Choroid plexus epithelial cell (primary cell): ENCODE results near the gene FAM184A.
"Not testable (repeated sequence)": the region's sequence is repeated elsewhere in the genome, so short reads cannot be mapped to it uniquely, and the experiment has no call there.

Source experiments
- DNase-seq: peaks from one replicate; pipeline ENCODE4 v3.0.0-alpha.2; 2010; ENCODE audit warnings: low read depth
- H3K4me3 ChIP-seq: 2 replicates; pipeline ENCODE4 v1.5.1; 2011; ENCODE audit warnings: low read depth, mild to moderate bottlenecking, control low read depth, low read length, moderate library complexity
- TF ChIP-seq, protein P1 (sequence below): conservative IDR thresholded peaks from 2 replicates; pipeline ENCODE4 v1.5.1; 2011; ENCODE audit warnings: low read depth, mild to moderate bottlenecking, control low read depth, inconsistent platforms, low read length, moderate library complexity

FAM184A gene

DNA sequence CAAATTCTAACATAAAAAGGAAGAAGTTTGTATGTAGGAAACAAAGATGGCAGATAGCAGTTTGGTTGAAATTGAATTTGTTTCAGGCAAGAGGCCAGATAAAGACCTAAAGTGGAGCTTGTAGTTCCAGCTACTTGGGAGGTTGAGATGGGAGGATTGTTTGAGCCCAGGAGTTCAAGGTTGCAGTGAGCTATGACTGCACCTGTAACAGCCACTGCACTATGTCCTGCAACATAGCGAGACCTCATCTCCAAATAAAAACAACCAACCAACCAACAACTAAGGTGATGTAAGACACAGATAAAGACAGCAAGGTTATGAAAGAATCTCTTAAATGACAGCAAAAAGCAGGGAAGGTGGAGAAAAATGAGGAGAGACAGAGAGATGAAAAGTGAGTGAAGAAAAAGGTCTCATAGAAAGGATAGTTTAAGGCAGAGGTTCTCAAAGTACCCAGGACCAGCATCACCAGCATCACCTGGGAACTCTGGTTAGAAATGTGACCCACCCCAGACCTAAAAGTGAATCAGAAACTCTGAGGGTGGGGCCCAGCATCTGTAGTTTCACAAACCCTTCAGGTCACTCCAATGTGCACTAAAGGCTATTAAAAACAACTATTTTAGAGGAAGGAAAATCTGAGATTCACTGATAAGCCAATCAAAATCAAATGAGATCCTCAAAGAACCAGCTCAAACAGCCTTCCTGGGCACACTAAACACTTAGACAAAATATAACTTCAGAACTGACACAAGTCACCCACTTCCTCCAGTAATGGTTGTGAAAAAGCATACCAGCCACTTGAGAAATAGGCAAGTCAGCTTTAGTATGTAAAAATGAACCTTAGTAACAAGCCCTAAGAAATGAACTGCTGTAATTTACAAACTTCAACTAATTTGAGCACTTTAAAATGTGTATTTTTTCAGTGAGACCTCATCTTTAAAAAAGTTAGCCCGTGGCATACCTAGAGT, 57.6 kb downstream of the FAM184A start:
- H3K4me3 ChIP-seq: no peak overlapping the region
- TF ChIP-seq, protein P1, sequence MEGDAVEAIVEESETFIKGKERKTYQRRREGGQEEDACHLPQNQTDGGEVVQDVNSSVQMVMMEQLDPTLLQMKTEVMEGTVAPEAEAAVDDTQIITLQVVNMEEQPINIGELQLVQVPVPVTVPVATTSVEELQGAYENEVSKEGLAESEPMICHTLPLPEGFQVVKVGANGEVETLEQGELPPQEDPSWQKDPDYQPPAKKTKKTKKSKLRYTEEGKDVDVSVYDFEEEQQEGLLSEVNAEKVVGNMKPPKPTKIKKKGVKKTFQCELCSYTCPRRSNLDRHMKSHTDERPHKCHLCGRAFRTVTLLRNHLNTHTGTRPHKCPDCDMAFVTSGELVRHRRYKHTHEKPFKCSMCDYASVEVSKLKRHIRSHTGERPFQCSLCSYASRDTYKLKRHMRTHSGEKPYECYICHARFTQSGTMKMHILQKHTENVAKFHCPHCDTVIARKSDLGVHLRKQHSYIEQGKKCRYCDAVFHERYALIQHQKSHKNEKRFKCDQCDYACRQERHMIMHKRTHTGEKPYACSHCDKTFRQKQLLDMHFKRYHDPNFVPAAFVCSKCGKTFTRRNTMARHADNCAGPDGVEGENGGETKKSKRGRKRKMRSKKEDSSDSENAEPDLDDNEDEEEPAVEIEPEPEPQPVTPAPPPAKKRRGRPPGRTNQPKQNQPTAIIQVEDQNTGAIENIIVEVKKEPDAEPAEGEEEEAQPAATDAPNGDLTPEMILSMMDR: no peak
- DNase-seq: no peak

DNA sequence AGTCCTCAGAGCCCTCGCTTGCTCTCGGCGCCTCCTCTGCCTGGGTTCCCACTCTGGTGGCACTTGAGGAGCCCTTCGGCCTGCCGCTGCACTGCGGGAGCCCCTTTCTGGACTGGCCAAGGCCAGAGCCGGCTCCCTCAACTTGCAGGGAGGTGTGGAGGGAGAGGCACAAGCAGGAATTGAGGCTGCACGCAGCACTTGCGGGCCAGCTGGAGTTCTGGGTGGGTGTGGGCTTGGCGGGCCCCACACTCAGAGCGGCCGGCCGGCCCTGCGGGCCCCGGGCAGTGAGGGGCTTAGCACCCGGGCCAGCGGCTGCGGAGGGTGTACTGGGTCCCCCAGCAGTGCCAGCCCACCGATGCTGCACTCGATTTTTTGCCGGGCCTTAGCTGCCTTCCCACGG, 63.3 kb downstream of the FAM184A start:
- H3K4me3 ChIP-seq, DNase-seq: not testable (repeated sequence)

DNA sequence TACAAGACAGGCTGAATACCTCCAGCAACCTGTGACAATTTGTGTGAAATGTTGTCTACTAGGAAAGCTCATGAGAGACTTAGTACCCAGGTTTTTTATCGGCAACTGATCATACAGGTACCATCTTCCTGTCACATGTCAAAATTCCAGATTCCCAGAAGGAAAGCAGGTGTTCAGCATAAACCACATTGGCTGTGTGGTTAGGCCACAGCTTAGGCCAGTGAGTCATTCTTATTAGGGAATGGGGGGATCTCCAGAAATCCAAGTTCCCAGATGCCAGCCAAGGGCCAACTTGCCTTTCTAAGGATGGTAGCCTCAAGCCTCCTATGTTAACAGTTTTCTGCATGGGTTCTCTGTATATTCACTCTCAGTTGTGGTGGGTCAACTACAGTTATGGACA, 65.9 kb downstream of the FAM184A start:
- TF ChIP-seq, protein P1: no peak
- no peak for DNase-seq
- H3K4me3 ChIP-seq: no peak overlapping the region

DNA sequence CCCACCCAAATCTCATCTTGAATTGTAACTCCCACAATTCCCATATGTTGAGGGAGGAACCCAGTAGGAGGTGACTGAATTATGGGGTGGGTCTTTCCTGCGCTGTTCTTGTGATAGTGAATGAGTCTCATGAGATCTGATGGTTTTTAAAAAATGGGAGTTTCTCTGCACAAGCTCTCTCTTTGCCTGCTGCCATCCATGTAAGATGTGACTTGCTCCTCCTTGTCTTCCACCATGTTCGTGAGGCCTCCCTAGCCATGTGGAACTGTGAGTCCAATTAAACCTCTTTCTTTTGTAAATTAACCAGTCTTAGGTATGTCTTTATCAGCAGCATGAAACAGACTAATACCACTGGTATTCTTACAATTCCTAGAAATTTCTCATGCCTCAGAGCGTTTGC, 69.2 kb downstream of the FAM184A start:
- not testable (repeated sequence) for DNase-seq, H3K4me3 ChIP-seq

DNA sequence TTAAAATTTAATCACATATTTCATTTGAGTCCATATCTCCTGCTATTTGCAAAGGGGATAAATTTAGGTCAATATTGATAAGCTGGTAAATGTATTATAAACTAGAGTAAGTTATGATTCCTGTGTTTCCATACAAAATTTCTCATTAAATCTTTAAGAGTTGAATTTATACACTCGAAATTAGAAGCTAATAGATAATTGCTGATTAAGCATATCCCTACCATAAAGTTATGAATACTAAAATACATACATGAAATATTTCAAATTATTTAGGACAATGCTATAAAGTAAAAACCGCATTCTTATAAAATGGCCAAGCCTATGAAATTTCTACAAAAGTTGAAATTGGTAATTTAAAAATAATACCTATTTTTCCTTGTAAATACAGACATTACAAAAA, 71.5 kb downstream of the FAM184A start:
- DNase-seq: no peak
- TF ChIP-seq, protein P1: no peak

DNA sequence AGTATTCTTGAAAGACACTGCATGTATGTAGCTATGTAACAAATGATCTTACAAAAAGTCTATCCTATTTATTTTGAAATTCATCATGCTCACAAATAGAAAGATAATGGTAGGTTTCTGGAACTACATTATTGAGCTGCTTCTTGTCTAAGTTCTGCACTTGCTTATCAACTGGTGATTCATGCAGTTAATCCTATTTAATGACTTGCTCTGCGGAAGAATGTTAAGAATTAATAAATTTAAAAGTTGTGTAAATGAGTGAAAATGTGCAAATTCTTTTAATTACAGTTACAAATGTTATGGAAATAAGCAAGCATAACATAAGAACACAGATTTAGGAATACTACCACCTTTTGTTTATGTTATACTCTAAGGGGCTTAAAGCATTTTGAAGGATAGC, 76.4 kb downstream of the FAM184A start:
- no peak overlapping the region for H3K4me3 ChIP-seq
- DNase-seq: no peak
- TF ChIP-seq, protein P1: no peak

More for the DNA sequence above, 71.5 kb downstream of the FAM184A start:
- H3K4me3 ChIP-seq: no peak overlapping the region

DNA sequence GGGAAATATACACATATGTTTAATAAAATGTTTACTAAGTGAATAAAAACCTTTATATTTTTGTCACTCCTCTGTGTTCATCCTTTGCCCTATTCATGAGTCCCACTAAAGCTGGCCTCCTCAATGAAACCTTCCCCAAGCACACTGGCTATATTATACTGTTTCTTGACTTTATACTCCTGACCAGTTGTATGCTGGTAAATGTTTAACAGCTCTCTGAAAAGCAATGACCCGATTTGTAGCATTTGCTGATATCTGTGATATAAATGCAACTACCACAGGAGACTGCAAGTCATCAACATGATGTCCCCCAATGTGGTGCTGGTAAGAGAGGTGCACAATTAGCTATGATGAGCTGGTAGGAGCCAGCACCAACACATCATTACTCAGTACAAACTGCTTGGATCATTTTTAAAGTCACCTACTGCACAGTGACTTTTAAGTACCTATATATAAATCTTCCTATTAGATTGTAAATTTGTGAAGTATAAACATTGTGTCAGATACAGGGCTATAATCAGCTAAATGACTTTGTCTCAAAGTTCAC, 78.9 kb downstream of the FAM184A start:
- TF ChIP-seq, protein P1: no peak
- H3K4me3 ChIP-seq: no peak overlapping the region
- no peak for DNase-seq

DNA sequence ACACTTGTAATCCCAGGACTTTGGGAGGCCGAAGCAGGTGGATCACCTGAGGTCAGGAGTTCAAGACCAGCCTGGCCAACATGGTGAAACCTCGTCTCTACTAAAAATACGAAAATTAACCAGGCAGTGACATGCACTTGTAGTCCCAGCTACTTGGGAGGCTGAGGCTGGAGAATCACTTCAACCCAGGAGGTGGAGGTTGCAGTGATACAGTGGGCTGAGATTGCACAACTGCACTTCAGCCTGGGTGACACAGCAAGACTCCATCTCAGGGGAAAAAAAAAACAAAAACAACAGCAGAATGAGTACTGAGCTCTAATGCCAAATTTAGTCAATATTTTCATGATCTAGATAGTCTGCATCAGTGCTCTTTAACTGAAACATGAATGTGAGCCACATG, 81.0 kb downstream of the FAM184A start:
- not testable (repeated sequence) for DNase-seq, H3K4me3 ChIP-seq
